Testis (tissue), 2 donors: Measurements from ENCODE around the gene CCNY.

Experiments
- CTCF ChIP-seq, 3 experiments: fragments of 450-650 bp in 2 of 3; fragments of 200-600 bp in 1 of 3; sonication (generic) in 1 of 3; IDR thresholded peaks; one replicate each; pipeline ENCODE4 v1.5.1; 2016 to 2019; ENCODE audit warnings: antibody characterized with exemption in 3 of 3, mild to moderate bottlenecking in 2 of 3, moderate library complexity in 1 of 3
- POLR2A ChIP-seq: fragments of 450-650 bp; IDR thresholded peaks from one replicate; pipeline ENCODE4 v1.6.1; 2017; ENCODE audit warnings: antibody characterized with exemption, mild to moderate bottlenecking, moderate library complexity

- no peak for TF ChIP-seq CTCF (IDR thresholded peaks at IDR 0.05)
- no peak for TF ChIP-seq POLR2A
Measured at GRCh38 chr10:35581655-35582054, 245.3 kb downstream of the CCNY start.
